ENCODE results near the gene TXNIP. TPM values are rescaled to one million over a fixed set of nuclear protein-coding genes. Genes with fewer than 3 reads are reported as not detected.

Gene TXNIP
- total RNA-seq, 3 donors from 2014 or later (not counting 1 experiment from before 2014, with no cell fraction given): 984 to 1,724 (median 1,422) TPM

DNA sequence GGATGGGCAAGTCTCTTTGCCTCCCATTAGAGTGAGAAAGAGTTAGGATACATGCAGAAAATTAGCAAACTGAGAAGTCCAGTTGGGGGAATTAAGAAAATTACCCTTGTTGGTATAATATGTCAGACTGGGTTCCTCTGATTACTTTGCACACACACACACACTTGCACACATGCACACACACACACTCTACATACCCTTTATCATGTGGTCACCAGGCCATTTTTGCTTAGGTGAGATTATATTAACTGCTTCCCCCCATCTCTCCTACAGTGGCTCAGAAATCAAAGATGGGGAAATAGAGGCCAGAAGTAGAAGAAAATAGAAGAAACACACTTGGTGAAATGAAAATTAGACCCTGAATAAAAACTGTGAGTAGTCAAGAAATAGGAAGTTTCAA lies 37.6 kb downstream of the TXNIP start:
- DNase-seq: no peak
- TF ChIP-seq, protein P1, sequence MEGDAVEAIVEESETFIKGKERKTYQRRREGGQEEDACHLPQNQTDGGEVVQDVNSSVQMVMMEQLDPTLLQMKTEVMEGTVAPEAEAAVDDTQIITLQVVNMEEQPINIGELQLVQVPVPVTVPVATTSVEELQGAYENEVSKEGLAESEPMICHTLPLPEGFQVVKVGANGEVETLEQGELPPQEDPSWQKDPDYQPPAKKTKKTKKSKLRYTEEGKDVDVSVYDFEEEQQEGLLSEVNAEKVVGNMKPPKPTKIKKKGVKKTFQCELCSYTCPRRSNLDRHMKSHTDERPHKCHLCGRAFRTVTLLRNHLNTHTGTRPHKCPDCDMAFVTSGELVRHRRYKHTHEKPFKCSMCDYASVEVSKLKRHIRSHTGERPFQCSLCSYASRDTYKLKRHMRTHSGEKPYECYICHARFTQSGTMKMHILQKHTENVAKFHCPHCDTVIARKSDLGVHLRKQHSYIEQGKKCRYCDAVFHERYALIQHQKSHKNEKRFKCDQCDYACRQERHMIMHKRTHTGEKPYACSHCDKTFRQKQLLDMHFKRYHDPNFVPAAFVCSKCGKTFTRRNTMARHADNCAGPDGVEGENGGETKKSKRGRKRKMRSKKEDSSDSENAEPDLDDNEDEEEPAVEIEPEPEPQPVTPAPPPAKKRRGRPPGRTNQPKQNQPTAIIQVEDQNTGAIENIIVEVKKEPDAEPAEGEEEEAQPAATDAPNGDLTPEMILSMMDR (IDR thresholded peaks at IDR 0.05): no peak
- no peaks in the 10 kb centered on the region for H3K9me3 ChIP-seq (ENCODE audit: control insufficient read depth, insufficient read depth, low read length)
- H3K9me3 Mint-ChIP-seq: no peaks in the 10 kb centered on the region
- peak overlapping the region; percentile 94 for H3K4me3 Mint-ChIP-seq
- no peaks in the 10 kb centered on the region for H3K27me3 Mint-ChIP-seq (ENCODE audit: low read depth in 2 of 2)
- H3K4me1 Mint-ChIP-seq: peaks cover 87 to 88% of the 10 kb centered on the region in 2 donors
- peak overlapping the region; percentile 85 for H3K27ac ChIP-seq (ENCODE audit: low read length)
- peaks cover 55% of the 10 kb centered on the region for H3K4me1 ChIP-seq (ENCODE audit: control insufficient read depth, insufficient read depth, low read length)
- no peaks in the 10 kb centered on the region for H3K36me3 ChIP-seq (ENCODE audit: control insufficient read depth, insufficient read depth, low read length)
- ATAC-seq: no peak
- H3K4me3 ChIP-seq (ENCODE audit: low read length): no peak overlapping the region
- peak overlapping the region; percentile 86 to 87 for H3K27ac Mint-ChIP-seq
- no peaks in the 10 kb centered on the region for H3K36me3 Mint-ChIP-seq
- H3K27me3 ChIP-seq (ENCODE audit: control insufficient read depth, insufficient read depth, low read length): no peaks in the 10 kb centered on the region
- intact Hi-C loops (cut with micrococcal nuclease): no loop called here

DNA sequence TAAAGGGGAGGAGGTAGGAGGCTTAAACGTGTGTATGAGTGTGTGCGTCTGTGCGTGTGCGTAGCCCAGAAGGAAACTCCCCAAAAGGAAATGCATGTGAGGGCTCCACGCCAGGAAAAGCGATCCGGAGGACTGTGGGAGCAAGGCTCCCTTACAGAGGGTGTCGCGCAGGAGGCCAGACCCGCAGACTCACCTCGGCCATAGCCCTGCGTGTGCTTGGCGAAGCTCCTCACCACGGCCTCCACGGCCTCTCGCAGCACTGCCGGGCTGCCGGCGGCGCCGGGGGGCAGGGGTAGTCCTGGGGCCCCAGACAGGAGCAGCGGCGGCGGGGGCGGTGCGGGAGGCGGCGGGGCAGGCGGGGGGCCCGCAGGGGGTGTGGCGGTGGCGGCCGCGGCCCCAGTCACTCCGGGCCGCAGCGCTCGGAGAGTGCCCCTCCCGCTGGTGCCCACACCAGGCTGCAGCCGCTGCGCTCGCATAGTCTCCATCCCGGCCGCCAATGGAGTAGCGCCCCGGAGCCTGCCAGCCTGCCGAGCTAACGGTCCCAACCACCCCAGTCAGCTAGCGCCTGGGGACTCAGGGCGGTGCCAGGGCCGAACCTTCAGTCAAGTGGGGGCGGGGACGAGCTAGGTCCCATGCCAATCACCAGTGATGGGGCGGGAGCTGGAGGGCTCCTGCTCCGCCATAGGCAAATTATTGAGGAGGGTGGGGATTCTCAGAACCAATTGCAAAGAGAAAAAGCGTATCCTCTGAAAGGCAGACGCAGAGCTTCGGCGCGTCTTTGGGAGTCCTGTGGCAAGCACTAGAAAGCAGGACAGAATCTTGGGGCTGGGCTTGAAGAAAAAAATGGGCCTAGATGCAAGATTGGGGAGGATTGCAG lies 38.7 kb downstream of the TXNIP start, which contains the start of gene LIX1L:
Gene LIX1L, minus strand, starts transcription at position 575 of the 877 bp plus-strand sequence. Its CDS starts 90 bp downstream, at position 485.
- Histone ChIP-seq H3K36me3 (ENCODE audit: control insufficient read depth, insufficient read depth, low read length) (peaks cover 1% of the 10 kb centered on the region), H3K27ac (ENCODE audit: low read length) (peak within 1 kb of the TSS; percentile 85), H3K9me3 (ENCODE audit: control insufficient read depth, insufficient read depth, low read length) (no peaks in the 10 kb centered on the region), H3K4me1 (ENCODE audit: control insufficient read depth, insufficient read depth, low read length) (peaks cover 44% of the 10 kb centered on the region), H3K27me3 (ENCODE audit: control insufficient read depth, insufficient read depth, low read length) (no peaks in the 10 kb centered on the region), H3K4me3 (ENCODE audit: low read length) (peak within 1 kb of the TSS; percentile 88)
- Mint-ChIP-seq H3K36me3 (no peaks in the 10 kb centered on the region), H3K4me3 (peak within 1 kb of the TSS; percentile 96), H3K9me3 (no peaks in the 10 kb centered on the region), H3K4me1 (peaks cover 77 to 83% of the 10 kb centered on the region in 2 donors), H3K27ac (peak within 1 kb of the TSS; percentile 86 to 87), H3K27me3 (ENCODE audit: low read depth in 2 of 2) (no peaks in the 10 kb centered on the region)
- under 1% methylated on average over 60 of the region's 60 CpGs for WGBS (ENCODE audit: insufficient coverage)
- ATAC-seq (peak; percentile 87 to 98 (median 91)), DNase-seq (peak; percentile 88 to 98)
- intact Hi-C loops (cut with micrococcal nuclease): loop anchor here (2.0 kb wide), 1 partner anchor 21 kb away; no protein-coding TSS in a partner anchor
- TF ChIP-seq, protein P1 (IDR thresholded peaks at IDR 0.05): no peak

DNA sequence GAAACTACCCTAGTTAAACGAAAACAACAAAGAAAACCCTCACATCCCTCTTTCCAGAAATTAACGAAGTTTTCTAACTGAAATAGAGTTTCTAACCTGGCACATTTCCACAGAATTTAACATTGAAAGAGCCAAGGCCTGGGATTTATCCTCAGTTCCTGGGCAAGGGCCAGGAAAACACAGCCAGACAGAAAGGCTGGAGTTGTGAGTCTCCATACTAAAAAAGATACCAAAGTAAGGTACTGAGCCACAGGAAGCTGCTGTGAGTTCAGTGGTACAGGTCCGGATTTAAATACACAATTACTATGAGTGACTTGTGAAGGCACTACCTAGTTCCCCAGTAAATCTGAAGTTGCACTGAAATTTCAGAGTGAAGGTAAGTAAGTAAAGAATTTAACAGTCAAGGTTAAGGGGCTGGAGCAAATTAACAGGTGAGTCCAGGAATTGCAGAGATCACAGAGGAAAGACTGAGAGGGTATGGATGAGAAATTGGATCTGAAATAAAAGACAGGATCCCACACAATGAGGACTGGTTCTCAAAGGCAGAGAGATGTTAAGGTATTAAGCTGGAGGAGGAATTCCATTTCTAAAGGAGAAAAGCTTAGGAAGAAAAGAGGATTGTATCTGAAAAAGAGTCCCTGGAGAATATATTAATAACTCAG lies 39.5 kb downstream of the TXNIP start:
- DNase-seq: peak in 1 of 2 donors; percentile 52
- H3K27ac Mint-ChIP-seq: peak overlapping the region; percentile 86 to 87
- peak overlapping the region; percentile 96 for H3K4me3 Mint-ChIP-seq
- peaks cover 37% of the 10 kb centered on the region for H3K4me1 ChIP-seq (ENCODE audit: control insufficient read depth, insufficient read depth, low read length)
- WGBS (ENCODE audit: insufficient coverage): 5% methylated on average over 3 of the region's 3 CpGs
- peak overlapping the region; percentile 85 for H3K27ac ChIP-seq (ENCODE audit: low read length)
- H3K9me3 ChIP-seq (ENCODE audit: control insufficient read depth, insufficient read depth, low read length): no peaks in the 10 kb centered on the region
- H3K4me3 ChIP-seq (ENCODE audit: low read length): peak overlapping the region; percentile 88
- intact Hi-C loops (cut with micrococcal nuclease): loop anchor here (2.0 kb wide), 1 partner anchor 22 kb away; no protein-coding TSS in a partner anchor
- peaks cover 73 to 79% of the 10 kb centered on the region in 2 donors for H3K4me1 Mint-ChIP-seq
- H3K36me3 ChIP-seq (ENCODE audit: control insufficient read depth, insufficient read depth, low read length): peaks cover 1% of the 10 kb centered on the region
- H3K9me3 Mint-ChIP-seq: no peaks in the 10 kb centered on the region
- H3K27me3 Mint-ChIP-seq (ENCODE audit: low read depth in 2 of 2): no peaks in the 10 kb centered on the region
- TF ChIP-seq, protein P1 (IDR thresholded peaks at IDR 0.05): no peak
- H3K27me3 ChIP-seq (ENCODE audit: control insufficient read depth, insufficient read depth, low read length): no peaks in the 10 kb centered on the region
- ATAC-seq: no peak
- no peaks in the 10 kb centered on the region for H3K36me3 Mint-ChIP-seq

Data from natural killer cell (primary cell).